ENCODE measurements around the gene MPRIP.

- TF ChIP-seq FOXP2 (optimal IDR thresholded peaks at IDR 0.05; ENCODE audit: borderline replicate concordance, extremely low read depth, extremely low read length, insufficient read depth) (no peak), REST (IDR thresholded peaks at IDR 0.05; ENCODE audit: insufficient read depth in 1 of 2, low read depth in 2 of 2, low read length in 2 of 2) (no peak), TAF1 (IDR thresholded peaks at IDR 0.05; ENCODE audit: borderline replicate concordance, insufficient read depth, low read length) (no peak), SIN3A (IDR thresholded peaks at IDR 0.05; ENCODE audit: borderline replicate concordance, insufficient read depth, low read length) (no peak), POLR2AphosphoS5 (IDR thresholded peaks at IDR 0.05; ENCODE audit: low read depth, low read length) (no peak)
Observed at GRCh38 chr17:17122781-17123483, 80.7 kb downstream of the MPRIP start.
